ENCODE results near the gene LCN10.
"Not testable (repeated sequence)": the region's sequence is repeated elsewhere in the genome, so short reads cannot be mapped to it uniquely, and the experiment has no call there.

LCN10 gene

GRCh38 chr9:136773386-136774044 is 30.8 kb upstream of the LCN10 start:
- FAIRE-seq, result peak; percentile 8
- no peak for DNase-seq (ENCODE audit: insufficient read length, low spot score)

- no peak for DNase-seq (ENCODE audit: insufficient read length, low spot score)
- FAIRE-seq, result no peak
These were observed 29.2 kb upstream of the LCN10 start for GRCh38 chr9:136771907-136772415.

GRCh38 chr9:136769710-136770191 is 27.0 kb upstream of the LCN10 start:
- FAIRE-seq (no peak), DNase-seq (ENCODE audit: insufficient read length, low spot score) (peak; percentile 85)

GRCh38 chr9:136766410-136767120 is 23.8 kb upstream of the LCN10 start:
- FAIRE-seq, result peak; percentile 88
- not testable (repeated sequence) for DNase-seq (ENCODE audit: insufficient read length, low spot score)

GRCh38 chr9:136765745-136766409 is 23.1 kb upstream of the LCN10 start:
- not testable (repeated sequence) for DNase-seq (ENCODE audit: insufficient read length, low spot score)
- peak; percentile 69 for FAIRE-seq

- no peak for FAIRE-seq
- DNase-seq (ENCODE audit: insufficient read length, low spot score), result no peak
These were observed 22.3 kb upstream of the LCN10 start for GRCh38 chr9:136765041-136765440.

- no peak for DNase-seq (ENCODE audit: insufficient read length, low spot score)
- no peak for FAIRE-seq
These were observed 21.7 kb upstream of the LCN10 start, which contains the start of gene LCN15 for GRCh38 chr9:136764301-136764891. TSS of gene LCN15 (minus strand) at chr9:136764518. CDS start at chr9:136764488, 30 bp downstream.

- DNase-seq (ENCODE audit: insufficient read length, low spot score) (no peak), FAIRE-seq (no peak)
These were observed 20.9 kb upstream of the LCN10 start for GRCh38 chr9:136763649-136764035.

- no peak for DNase-seq (ENCODE audit: insufficient read length, low spot score)
- no peak for FAIRE-seq
These were observed 20.3 kb upstream of the LCN10 start for GRCh38 chr9:136762915-136763648.

GRCh38 chr9:136762221-136762691 is 19.5 kb upstream of the LCN10 start:
- no peak for FAIRE-seq
- DNase-seq (ENCODE audit: insufficient read length, low spot score), result no peak

GRCh38 chr9:136761545-136761981 is 18.8 kb upstream of the LCN10 start:
- DNase-seq (ENCODE audit: insufficient read length, low spot score), result no peak
- no peak for FAIRE-seq

GRCh38 chr9:136760834-136761544 is 18.2 kb upstream of the LCN10 start:
- not testable (repeated sequence) for DNase-seq (ENCODE audit: insufficient read length, low spot score)
- FAIRE-seq, result peak; percentile 57

- DNase-seq (ENCODE audit: insufficient read length, low spot score) (no peak), FAIRE-seq (no peak)
These were observed 17.7 kb upstream of the LCN10 start for GRCh38 chr9:136760424-136760823.

- FAIRE-seq, result no peak
- no peak for DNase-seq (ENCODE audit: insufficient read length, low spot score)
These were observed 16.9 kb upstream of the LCN10 start for GRCh38 chr9:136759436-136760325.

- FAIRE-seq, result no peak
- no peak for DNase-seq (ENCODE audit: insufficient read length, low spot score)
These were observed 16.3 kb upstream of the LCN10 start for GRCh38 chr9:136759001-136759400.

GRCh38 chr9:136757751-136758140 is 15.0 kb upstream of the LCN10 start:
- FAIRE-seq (no peak), DNase-seq (ENCODE audit: insufficient read length, low spot score) (no peak)

- DNase-seq (ENCODE audit: insufficient read length, low spot score) (no peak), FAIRE-seq (no peak)
These were observed 14.6 kb upstream of the LCN10 start for GRCh38 chr9:136757328-136757727.

GRCh38 chr9:136756836-136757235 is 14.1 kb upstream of the LCN10 start:
- DNase-seq (ENCODE audit: insufficient read length, low spot score), result no peak
- no peak for FAIRE-seq

- DNase-seq (ENCODE audit: insufficient read length, low spot score) (no peak), FAIRE-seq (no peak)
These were observed 13.3 kb upstream of the LCN10 start for GRCh38 chr9:136756134-136756438.
